ENCODE measurements around the gene SZT2.
"Not testable (repeated sequence)": the region's sequence is repeated elsewhere in the genome, so short reads cannot be mapped to it uniquely, and the experiment has no call there.

Gene SZT2

GRCh38 chr1:43365678-43366077 is 24.0 kb upstream of the SZT2 start:
- H3K4me1 ChIP-seq (ENCODE audit: control insufficient read depth in 1 of 2, insufficient read depth in 2 of 2, low read length in 2 of 2) = peaks cover 16 to 26% of the 10 kb centered on the region in 2 donors
- H3K27ac ChIP-seq (ENCODE audit: low read length) = peak overlapping the region; percentile 10
- H3K36me3 ChIP-seq (ENCODE audit: control insufficient read depth in 1 of 2, insufficient read depth in 2 of 2, low read length in 2 of 2) = peaks cover 29 to 47% of the 10 kb centered on the region in 2 donors
- peak overlapping the region in 1 of 2 donors; percentile 2 for H3K4me3 ChIP-seq (ENCODE audit: low read depth in 1 of 2, low read length in 2 of 2)
- no peaks in the 10 kb centered on the region for H3K9me3 ChIP-seq (ENCODE audit: control insufficient read depth in 1 of 2, low read length in 2 of 2)
- no peaks in the 10 kb centered on the region for H3K27me3 ChIP-seq (ENCODE audit: low read depth, low read length)

- Histone ChIP-seq H3K9me3 (ENCODE audit: control insufficient read depth in 1 of 2, low read length in 2 of 2) (no peaks in the 10 kb centered on the region), H3K36me3 (ENCODE audit: control insufficient read depth in 1 of 2, insufficient read depth in 2 of 2, low read length in 2 of 2) (peaks cover 28 to 46% of the 10 kb centered on the region in 2 donors), H3K27ac (ENCODE audit: low read length) (peak overlapping the region; percentile 83), H3K4me1 (ENCODE audit: control insufficient read depth in 1 of 2, insufficient read depth in 2 of 2, low read length in 2 of 2) (peaks cover 16 to 26% of the 10 kb centered on the region in 2 donors), H3K27me3 (ENCODE audit: low read depth, low read length) (no peaks in the 10 kb centered on the region), H3K4me3 (ENCODE audit: low read depth in 1 of 2, low read length in 2 of 2) (peak overlapping the region; percentile 78 to 91)
Measured at GRCh38 chr1:43366179-43366578, 23.5 kb upstream of the SZT2 start.

- Histone ChIP-seq H3K36me3 (ENCODE audit: control insufficient read depth in 1 of 2, insufficient read depth in 2 of 2, low read length in 2 of 2) (peaks cover 23 to 41% of the 10 kb centered on the region in 2 donors), H3K27me3 (ENCODE audit: low read depth, low read length) (no peaks in the 10 kb centered on the region), H3K4me3 (ENCODE audit: low read depth in 1 of 2, low read length in 2 of 2) (peak overlapping the region; percentile 78 to 91), H3K4me1 (ENCODE audit: control insufficient read depth in 1 of 2, insufficient read depth in 2 of 2, low read length in 2 of 2) (peaks cover 16 to 26% of the 10 kb centered on the region in 2 donors), H3K9me3 (ENCODE audit: control insufficient read depth in 1 of 2, low read length in 2 of 2) (no peaks in the 10 kb centered on the region), H3K27ac (ENCODE audit: low read length) (peak overlapping the region; percentile 83)
Measured at GRCh38 chr1:43366601-43367025, 23.1 kb upstream of the SZT2 start.

GRCh38 chr1:43367026-43367903 is 22.4 kb upstream of the SZT2 start:
- Histone ChIP-seq H3K9me3 (ENCODE audit: control insufficient read depth in 1 of 2, low read length in 2 of 2) (no peaks in the 10 kb centered on the region), H3K27me3 (ENCODE audit: low read depth, low read length) (no peaks in the 10 kb centered on the region), H3K4me3 (ENCODE audit: low read depth in 1 of 2, low read length in 2 of 2) (peak overlapping the region; percentile 78 to 91), H3K4me1 (ENCODE audit: control insufficient read depth in 1 of 2, insufficient read depth in 2 of 2, low read length in 2 of 2) (peaks cover 16 to 26% of the 10 kb centered on the region in 2 donors), H3K36me3 (ENCODE audit: control insufficient read depth in 1 of 2, insufficient read depth in 2 of 2, low read length in 2 of 2) (peaks cover 17 to 35% of the 10 kb centered on the region in 2 donors), H3K27ac (ENCODE audit: low read length) (peak overlapping the region; percentile 83)

GRCh38 chr1:43367904-43368645 is 21.6 kb upstream of the SZT2 start, which contains the start of gene ELOVL1:
Gene ELOVL1, minus strand, starts transcription at chr1:43368011. Its CDS starts 2,402 bp downstream, at chr1:43365609.
- H3K27ac ChIP-seq (ENCODE audit: low read length) = peak within 1 kb of the TSS; percentile 93
- H3K9me3 ChIP-seq (ENCODE audit: control insufficient read depth in 1 of 2, low read length in 2 of 2) = no peaks in the 10 kb centered on the region
- no peaks in the 10 kb centered on the region for H3K27me3 ChIP-seq (ENCODE audit: low read depth, low read length)
- peak within 1 kb of the TSS; percentile 78 to 91 for H3K4me3 ChIP-seq (ENCODE audit: low read depth in 1 of 2, low read length in 2 of 2)
- H3K4me1 ChIP-seq (ENCODE audit: control insufficient read depth in 1 of 2, insufficient read depth in 2 of 2, low read length in 2 of 2) = peaks cover 16 to 26% of the 10 kb centered on the region in 2 donors
- peaks cover 16 to 34% of the 10 kb centered on the region in 2 donors for H3K36me3 ChIP-seq (ENCODE audit: control insufficient read depth in 1 of 2, insufficient read depth in 2 of 2, low read length in 2 of 2)

- H3K27ac ChIP-seq (ENCODE audit: low read length) = peak overlapping the region; percentile 93
- peaks cover 12 to 28% of the 10 kb centered on the region in 2 donors for H3K36me3 ChIP-seq (ENCODE audit: control insufficient read depth in 1 of 2, insufficient read depth in 2 of 2, low read length in 2 of 2)
- H3K4me3 ChIP-seq (ENCODE audit: low read depth in 1 of 2, low read length in 2 of 2) = peak overlapping the region; percentile 70 to 91
- H3K9me3 ChIP-seq (ENCODE audit: control insufficient read depth in 1 of 2, low read length in 2 of 2) = no peaks in the 10 kb centered on the region
- peaks cover 16 to 26% of the 10 kb centered on the region in 2 donors for H3K4me1 ChIP-seq (ENCODE audit: control insufficient read depth in 1 of 2, insufficient read depth in 2 of 2, low read length in 2 of 2)
- H3K27me3 ChIP-seq (ENCODE audit: low read depth, low read length) = no peaks in the 10 kb centered on the region
Measured at GRCh38 chr1:43368646-43369020, 21.1 kb upstream of the SZT2 start.

- not testable (repeated sequence) for H3K27ac ChIP-seq (ENCODE audit: low read length); H3K9me3 ChIP-seq (ENCODE audit: control insufficient read depth in 1 of 2, low read length in 2 of 2); H3K27me3 ChIP-seq (ENCODE audit: low read depth, low read length); H3K4me3 ChIP-seq (ENCODE audit: low read depth in 1 of 2, low read length in 2 of 2)
- H3K4me1 ChIP-seq (ENCODE audit: control insufficient read depth in 1 of 2, insufficient read depth in 2 of 2, low read length in 2 of 2) = peaks cover 16 to 26% of the 10 kb centered on the region in 2 donors
- peaks cover under 1 to 17% of the 10 kb centered on the region in 2 donors for H3K36me3 ChIP-seq (ENCODE audit: control insufficient read depth in 1 of 2, insufficient read depth in 2 of 2, low read length in 2 of 2)
Measured at GRCh38 chr1:43369779-43370178, 19.9 kb upstream of the SZT2 start.

- Histone ChIP-seq H3K36me3 (ENCODE audit: control insufficient read depth in 1 of 2, insufficient read depth in 2 of 2, low read length in 2 of 2) (peaks cover 0 to 9% of the 10 kb centered on the region in 2 donors), H3K9me3 (ENCODE audit: control insufficient read depth in 1 of 2, low read length in 2 of 2) (no peaks in the 10 kb centered on the region), H3K4me3 (ENCODE audit: low read depth in 1 of 2, low read length in 2 of 2) (no peak overlapping the region), H3K4me1 (ENCODE audit: control insufficient read depth in 1 of 2, insufficient read depth in 2 of 2, low read length in 2 of 2) (peaks cover 16 to 22% of the 10 kb centered on the region in 2 donors), H3K27me3 (ENCODE audit: low read depth, low read length) (no peaks in the 10 kb centered on the region), H3K27ac (ENCODE audit: low read length) (no peak overlapping the region)
Measured at GRCh38 chr1:43370564-43370963, 19.1 kb upstream of the SZT2 start.

- no peaks in the 10 kb centered on the region for H3K9me3 ChIP-seq (ENCODE audit: control insufficient read depth in 1 of 2, low read length in 2 of 2)
- H3K27ac ChIP-seq (ENCODE audit: low read length) = no peak overlapping the region
- peaks cover 7 to 9% of the 10 kb centered on the region in 2 donors for H3K4me1 ChIP-seq (ENCODE audit: control insufficient read depth in 1 of 2, insufficient read depth in 2 of 2, low read length in 2 of 2)
Measured at GRCh38 chr1:43372172-43372571, 17.5 kb upstream of the SZT2 start.

GRCh38 chr1:43373066-43373940 is 16.4 kb upstream of the SZT2 start:
- no peak overlapping the region for H3K4me3 ChIP-seq (ENCODE audit: low read depth in 1 of 2, low read length in 2 of 2)

More at GRCh38 chr1:43372172-43372571, 17.5 kb upstream of the SZT2 start:
- Histone ChIP-seq H3K4me3 (ENCODE audit: low read depth in 1 of 2, low read length in 2 of 2) (no peak overlapping the region), H3K27me3 (ENCODE audit: low read depth, low read length) (no peaks in the 10 kb centered on the region), H3K36me3 (ENCODE audit: control insufficient read depth in 1 of 2, insufficient read depth in 2 of 2, low read length in 2 of 2) (peaks cover 0 to 7% of the 10 kb centered on the region in 2 donors)

More at GRCh38 chr1:43373066-43373940, 16.4 kb upstream of the SZT2 start:
- peaks cover 0 to 7% of the 10 kb centered on the region in 2 donors for H3K36me3 ChIP-seq (ENCODE audit: control insufficient read depth in 1 of 2, insufficient read depth in 2 of 2, low read length in 2 of 2)
- H3K4me1 ChIP-seq (ENCODE audit: control insufficient read depth in 1 of 2, insufficient read depth in 2 of 2, low read length in 2 of 2) = peaks cover 6% of the 10 kb centered on the region in 2 donors
- peak overlapping the region; percentile 13 for H3K27ac ChIP-seq (ENCODE audit: low read length)
- no peaks in the 10 kb centered on the region for H3K27me3 ChIP-seq (ENCODE audit: low read depth, low read length)
- H3K9me3 ChIP-seq (ENCODE audit: control insufficient read depth in 1 of 2, low read length in 2 of 2) = no peaks in the 10 kb centered on the region
